GM21381 (cell line): ENCODE results near the gene CAMKV.

Experiments used
- ATAC-seq: cut with Tn5 transposase; IDR thresholded peaks from one replicate; pipeline ENCODE4 v1.9.1; 2021; ENCODE audit warnings: mild to moderate bottlenecking, moderate library complexity; ENCODE audit not compliant: unreplicated experiment

The CAMKV gene

DNA sequence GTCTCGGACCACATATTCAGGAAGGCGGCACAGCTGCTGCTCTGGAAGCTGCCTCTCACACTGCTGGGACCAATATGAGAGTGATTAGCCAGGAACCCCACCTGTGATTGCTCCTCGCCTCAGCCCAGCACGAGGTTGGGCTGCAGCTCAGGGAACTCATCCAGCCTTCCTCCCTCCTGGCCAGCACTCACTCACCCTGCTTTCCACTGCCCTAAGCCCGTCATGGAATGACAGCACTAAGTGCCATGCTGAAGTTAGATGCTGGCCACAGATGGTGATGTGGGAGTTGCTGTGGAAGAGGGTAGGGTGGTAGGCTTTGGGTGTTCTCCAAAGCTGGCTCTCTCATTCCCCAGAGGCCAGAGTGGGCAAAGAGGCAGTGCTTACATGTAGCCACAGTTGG lies 26.6 kb upstream of the CAMKV start:
- no peak for ATAC-seq

DNA sequence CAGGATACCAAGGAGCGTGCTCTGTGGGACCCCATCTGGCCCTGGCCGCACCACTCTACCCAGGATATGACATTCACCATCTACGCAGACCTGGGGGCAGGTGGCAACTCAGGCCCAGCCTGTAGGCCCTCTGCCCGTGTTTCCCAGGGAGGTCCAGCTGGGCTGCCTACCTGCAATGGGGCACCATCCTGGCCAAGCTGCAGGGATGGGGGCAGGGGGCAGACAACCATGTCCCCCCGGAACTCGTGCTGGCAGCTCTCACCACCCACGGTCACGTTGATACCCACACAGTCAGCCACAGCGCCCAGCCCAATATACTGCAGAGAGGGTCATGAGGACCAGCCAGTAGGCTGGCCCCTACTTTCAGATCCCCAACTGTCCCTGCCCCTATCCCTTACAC lies 26.1 kb upstream of the CAMKV start:
- ATAC-seq: no peak

- ATAC-seq: no peak
These were observed 19.6 kb upstream of the CAMKV start for GRCh38 chr3:49889296-49889695.

- ATAC-seq: no peak
These were observed 17.2 kb upstream of the CAMKV start for GRCh38 chr3:49886922-49887265.

GRCh38 chr3:49883998-49884397 lies 14.3 kb upstream of the CAMKV start:
- ATAC-seq: no peak

GRCh38 chr3:49882166-49882565 lies 12.5 kb upstream of the CAMKV start:
- no peak for ATAC-seq

DNA sequence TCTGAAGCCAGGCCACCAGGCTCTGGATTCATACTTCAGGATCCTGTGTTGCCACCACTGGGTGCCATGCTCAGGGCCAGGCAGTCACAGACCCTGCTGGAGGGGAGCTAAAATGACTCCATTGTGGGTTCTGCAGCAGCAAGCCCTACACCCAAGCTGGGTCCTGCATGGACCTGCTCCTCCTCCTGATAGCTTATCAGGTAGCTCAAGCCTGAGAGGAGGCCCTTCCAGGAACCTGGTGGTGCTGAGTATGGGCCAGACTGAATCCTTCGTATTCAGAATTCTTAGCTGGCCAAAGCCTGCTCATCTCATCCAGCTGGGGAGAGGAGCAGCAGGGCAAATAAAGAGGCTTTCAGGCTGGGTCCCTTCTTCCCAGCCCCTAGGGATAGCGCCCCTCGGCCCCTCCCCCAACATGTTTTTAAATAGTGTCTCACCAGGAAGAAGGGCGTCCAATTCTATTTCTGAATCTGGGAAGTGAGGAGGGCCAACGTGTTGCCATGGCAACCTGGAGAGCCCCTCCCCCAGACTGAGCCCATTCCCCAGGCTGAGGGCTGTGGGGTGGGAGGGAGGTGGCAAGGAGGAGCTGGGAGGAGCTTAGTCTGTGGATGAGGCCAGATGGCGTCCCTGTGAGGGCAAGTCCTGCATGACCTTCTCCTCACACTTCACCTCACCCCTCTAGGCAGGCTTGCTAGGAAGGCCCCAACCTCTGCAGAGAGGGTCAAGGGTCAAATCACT lies 11.0 kb upstream of the CAMKV start:
- no peak for ATAC-seq

- ATAC-seq: no peak
These were observed 10.0 kb upstream of the CAMKV start for GRCh38 chr3:49879721-49880120.

DNA sequence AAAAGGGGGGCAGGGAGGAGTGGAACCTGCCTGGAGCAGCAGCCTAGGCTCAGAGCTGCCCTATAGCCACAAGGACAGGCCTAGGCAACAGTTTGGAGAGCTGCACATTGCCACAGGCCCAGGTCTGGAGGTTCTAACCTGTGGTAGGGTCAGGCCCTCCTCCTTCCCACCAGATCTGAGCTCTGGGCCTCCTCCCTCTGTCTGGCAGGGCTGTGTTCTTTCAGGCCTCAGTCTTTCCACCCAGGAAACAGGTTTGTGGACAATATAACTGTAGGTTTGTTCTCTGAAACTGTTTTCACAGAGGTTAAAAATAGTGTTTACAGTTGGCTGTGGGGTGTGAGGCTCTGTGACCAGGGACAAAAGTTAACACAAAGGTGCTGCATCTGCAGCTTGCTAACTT lies 9.0 kb upstream of the CAMKV start:
- no peak for ATAC-seq

DNA sequence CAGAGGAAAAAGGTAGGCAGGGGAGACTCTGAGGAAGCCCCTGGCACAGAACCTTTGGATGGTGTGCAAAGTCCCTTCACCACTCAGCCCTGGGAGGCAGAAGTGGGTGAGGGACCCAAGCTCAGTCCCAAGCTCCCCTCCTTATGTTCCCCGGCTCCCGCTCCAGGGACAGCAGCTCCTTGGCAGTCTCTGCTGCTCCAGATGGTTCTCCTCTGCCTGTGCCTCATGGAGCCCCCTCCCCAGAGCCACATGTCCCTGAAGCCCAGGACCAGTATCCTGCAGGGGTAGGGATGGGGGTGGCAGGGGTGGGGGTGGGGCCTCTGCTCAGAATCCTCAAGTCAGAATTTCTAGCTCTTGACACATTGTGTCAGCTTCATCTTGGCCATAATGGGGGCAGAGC lies 8.0 kb upstream of the CAMKV start:
- ATAC-seq: no peak

- ATAC-seq: no peak
These were observed 6.9 kb upstream of the CAMKV start for GRCh38 chr3:49876567-49876966.

- no peak for ATAC-seq
These were observed 3.9 kb upstream of the CAMKV start for GRCh38 chr3:49873623-49874022.

GRCh38 chr3:49872801-49873281 lies 3.1 kb upstream of the CAMKV start:
- ATAC-seq: no peak

DNA sequence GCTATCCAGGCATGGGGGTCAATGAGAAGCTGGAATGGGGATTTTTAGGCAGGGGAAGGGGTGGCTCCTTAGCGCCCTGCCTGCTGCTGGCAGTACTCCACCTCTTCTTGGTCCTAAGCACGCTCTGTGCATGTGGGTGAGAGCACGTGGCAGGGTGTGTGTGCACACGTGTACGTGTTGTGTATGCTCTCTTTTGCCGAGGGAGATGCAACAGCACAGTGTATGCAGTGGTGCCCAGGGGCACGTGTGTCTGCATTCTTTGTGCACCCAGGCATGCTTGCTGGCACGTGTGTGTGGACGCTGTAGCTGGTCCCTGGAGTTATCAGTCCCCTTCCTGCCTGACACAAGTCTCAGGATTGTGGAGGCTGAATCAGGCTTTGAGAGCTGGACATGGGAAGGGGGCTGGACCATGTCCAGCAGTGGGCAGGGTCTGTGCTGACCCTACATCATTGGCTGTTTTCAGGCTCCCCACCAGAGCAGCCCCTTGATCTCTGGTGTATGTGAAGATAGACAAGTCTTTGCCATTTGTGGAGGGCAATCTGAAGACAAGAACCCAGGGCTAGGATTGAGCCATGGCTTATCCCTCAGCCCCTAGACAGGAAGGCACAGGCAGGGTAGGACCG lies 1.9 kb upstream of the CAMKV start:
- ATAC-seq: no peak

GRCh38 chr3:49868862-49869466 lies 742 bp downstream of the CAMKV start:
- ATAC-seq: no peak

- no peak for ATAC-seq
These were observed 1.8 kb downstream of the CAMKV start for GRCh38 chr3:49867871-49868321.

GRCh38 chr3:49867400-49867799 lies 2.3 kb downstream of the CAMKV start:
- ATAC-seq: no peak

- ATAC-seq: no peak
These were observed 4.4 kb downstream of the CAMKV start for GRCh38 chr3:49865198-49865784.

DNA sequence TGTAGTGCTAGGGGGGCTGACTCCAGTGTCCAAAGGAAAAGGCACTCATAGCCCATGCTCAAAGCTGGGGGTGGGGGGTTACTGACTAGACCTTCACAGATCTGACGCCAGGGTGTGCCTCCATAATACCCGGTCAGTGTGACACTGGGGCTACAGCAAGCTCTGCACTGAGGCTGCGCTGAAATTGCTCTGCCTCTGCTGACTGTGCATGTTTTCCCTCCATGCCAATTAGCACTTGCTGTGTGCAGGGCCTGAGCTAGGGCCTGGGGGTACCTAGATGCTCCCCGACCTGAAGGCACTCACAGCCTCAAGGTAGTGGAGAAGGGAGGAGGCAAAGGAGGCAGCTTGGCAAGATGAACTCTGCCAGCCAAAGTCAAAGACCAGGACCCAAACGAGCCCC lies 5.2 kb downstream of the CAMKV start:
- ATAC-seq: no peak

GRCh38 chr3:49859576-49860305 lies 10.0 kb downstream of the CAMKV start:
- no peak for ATAC-seq
